Skeletal muscle satellite cell (primary cell): Measurements from ENCODE around the gene HOXC10. TPM values are rescaled to one million over a fixed set of nuclear protein-coding genes. Genes with fewer than 3 reads are reported as not detected.

Experiments used
- H3K27me3 ChIP-seq: 2 replicates; pipeline ENCODE4 v1.7.0; 2013; ENCODE audit warnings: low read length; ENCODE audit not compliant: control insufficient read depth, insufficient read depth
- H3K36me3 ChIP-seq: 2 replicates; pipeline ENCODE4 v1.7.0; 2013; ENCODE audit warnings: mild to moderate bottlenecking, control low read depth, low read length; ENCODE audit not compliant: insufficient read depth
- H3K4me1 ChIP-seq: 2 replicates; pipeline ENCODE4 v1.7.0; 2013; ENCODE audit warnings: low read length; ENCODE audit not compliant: control insufficient read depth, insufficient read depth
- H3K4me2 ChIP-seq: 2 replicates; pipeline ENCODE4 v1.7.0; 2013; ENCODE audit warnings: mild to moderate bottlenecking, low read length
- H3K4me3 ChIP-seq: 2 replicates; pipeline ENCODE4 v1.7.0; 2013; ENCODE audit warnings: low read length
- H3K9ac ChIP-seq: 2 replicates; pipeline ENCODE4 v1.7.0; 2013; ENCODE audit warnings: mild to moderate bottlenecking, low read depth, low read length, moderate library complexity
- H3K9me3 ChIP-seq: replicated peaks from 2 replicates; pipeline ENCODE4 v1.7.0; 2013; ENCODE audit warnings: mild to moderate bottlenecking, control low read depth, low read length
- total RNA-seq: library from RNA; depleted of rRNA; stranded (reverse); fragments of >200 nt; gene quantifications from 2 replicates; pipeline ENCODE4 v1.2.3, GENCODE V29; 2012; rRNA removed

The HOXC10 gene
- 1.8 and 3.7 TPM in 2 replicates for total RNA-seq

DNA sequence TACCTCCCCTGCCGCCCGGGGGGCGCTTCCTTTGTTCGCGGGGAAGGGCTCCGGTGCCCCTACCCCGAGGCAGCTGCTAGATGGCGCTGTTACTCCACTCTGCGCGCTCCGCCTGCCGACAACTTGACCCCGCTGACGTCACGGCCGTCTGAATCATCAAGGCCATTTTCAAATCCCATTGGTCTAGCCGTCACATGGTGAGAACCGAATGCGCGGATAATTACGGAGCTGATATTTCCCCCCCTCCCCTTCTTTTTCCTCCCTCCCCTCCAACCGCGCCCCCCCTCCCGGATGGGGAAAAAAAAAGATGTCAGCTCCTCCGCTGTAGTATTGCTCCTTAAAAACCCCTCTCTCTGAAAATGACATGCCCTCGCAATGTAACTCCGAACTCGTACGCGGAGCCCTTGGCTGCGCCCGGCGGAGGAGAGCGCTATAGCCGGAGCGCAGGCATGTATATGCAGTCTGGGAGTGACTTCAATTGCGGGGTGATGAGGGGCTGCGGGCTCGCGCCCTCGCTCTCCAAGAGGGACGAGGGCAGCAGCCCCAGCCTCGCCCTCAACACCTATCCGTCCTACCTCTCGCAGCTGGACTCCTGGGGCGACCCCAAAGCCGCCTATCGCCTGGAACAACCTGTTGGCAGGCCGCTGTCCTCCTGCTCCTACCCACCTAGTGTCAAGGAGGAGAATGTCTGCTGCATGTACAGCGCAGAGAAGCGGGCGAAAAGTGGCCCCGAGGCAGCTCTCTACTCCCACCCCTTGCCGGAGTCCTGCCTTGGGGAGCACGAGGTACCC lies at the start of gene HOXC10:
HOXC10 (plus strand) TSS at position 246 of the 791 bp plus-strand sequence; CDS start at position 360, 114 bp downstream.
- Histone ChIP-seq H3K27me3 (no peaks in the 10 kb centered on the region), H3K9me3 (no peaks in the 10 kb centered on the region), H3K4me1 (peaks cover 30% of the 10 kb centered on the region), H3K4me2 (peak within 1 kb of the TSS; percentile 100), H3K36me3 (no peaks in the 10 kb centered on the region), H3K9ac (peak within 1 kb of the TSS; percentile 99), H3K4me3 (peak within 1 kb of the TSS; percentile 93)

DNA sequence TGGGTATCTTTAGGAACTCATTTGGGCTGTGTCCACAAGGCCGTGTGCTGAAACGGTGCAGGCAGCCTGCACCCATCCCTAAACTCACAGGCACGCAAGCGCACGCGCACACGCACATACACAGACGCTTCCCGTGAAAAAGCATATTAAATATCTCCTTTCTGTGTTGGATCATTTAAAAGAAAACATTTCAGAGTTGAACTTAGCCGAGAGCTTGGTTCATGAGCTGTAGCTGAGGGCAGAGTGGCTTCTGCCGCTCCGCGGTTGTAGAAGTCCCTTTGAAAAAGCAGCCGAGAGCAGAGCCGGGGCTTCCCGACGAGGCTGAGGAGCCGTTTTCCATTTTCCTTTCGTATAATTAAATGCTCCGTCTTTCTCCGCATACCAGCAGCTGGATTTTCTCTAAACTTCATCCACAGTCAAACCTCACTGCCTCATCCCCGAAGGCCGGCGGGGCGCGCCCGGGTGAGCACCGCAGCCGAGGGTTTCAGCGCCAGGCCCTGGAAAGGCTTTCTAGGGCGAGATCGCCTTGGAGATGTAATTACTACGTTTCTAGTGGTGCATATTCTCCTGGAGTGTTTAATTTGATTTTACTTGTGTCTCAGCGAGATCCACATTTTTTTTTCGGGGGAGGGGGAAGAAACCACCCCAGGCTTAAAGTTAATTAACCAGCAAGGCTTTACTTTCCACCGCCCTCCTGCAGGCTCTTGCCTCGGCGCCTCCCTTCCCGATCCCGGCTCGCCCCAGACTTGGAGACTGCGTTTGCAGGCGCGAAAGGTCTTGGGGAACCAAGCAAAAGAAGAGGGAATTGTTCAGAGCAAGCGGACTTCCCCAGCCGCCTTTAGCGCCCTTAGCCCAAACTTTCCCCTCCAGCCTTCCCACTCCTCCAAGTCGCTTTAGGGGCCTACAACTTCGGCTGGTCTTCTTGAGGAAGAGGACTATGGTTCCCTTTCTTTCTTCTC lies 49.3 kb upstream of the HOXC10 start:
- H3K9me3 ChIP-seq = no peaks in the 10 kb centered on the region
- peaks cover 10% of the 10 kb centered on the region for H3K4me1 ChIP-seq
- H3K4me2 ChIP-seq = no peak overlapping the region
- no peak overlapping the region for H3K4me3 ChIP-seq
- no peak overlapping the region for H3K9ac ChIP-seq
- H3K36me3 ChIP-seq = no peaks in the 10 kb centered on the region
- H3K27me3 ChIP-seq = peaks cover 28% of the 10 kb centered on the region

DNA sequence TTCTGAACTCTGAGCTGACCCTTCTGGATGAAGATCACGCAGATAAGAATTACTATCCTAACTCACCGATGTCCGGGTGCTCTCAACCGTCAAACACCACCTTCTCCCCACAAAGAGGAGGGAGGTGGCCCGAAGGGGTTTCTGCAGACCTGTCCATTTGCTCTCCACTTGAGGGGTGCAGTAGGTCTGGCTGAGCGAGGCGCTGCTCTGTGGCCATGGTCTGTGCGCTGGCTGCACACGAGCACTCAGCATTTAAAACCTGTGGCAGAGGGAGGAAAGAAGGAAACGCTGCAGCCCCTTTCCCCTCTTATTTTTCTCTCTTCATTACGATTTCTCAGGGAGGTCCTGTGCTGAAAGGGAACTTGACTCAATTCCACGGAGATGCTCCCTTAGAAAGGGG lies 47.8 kb upstream of the HOXC10 start:
- Histone ChIP-seq H3K9ac (no peak overlapping the region), H3K4me3 (no peak overlapping the region), H3K4me2 (no peak overlapping the region), H3K27me3 (peaks cover 14% of the 10 kb centered on the region), H3K36me3 (no peaks in the 10 kb centered on the region), H3K9me3 (no peaks in the 10 kb centered on the region), H3K4me1 (peaks cover 20% of the 10 kb centered on the region)

DNA sequence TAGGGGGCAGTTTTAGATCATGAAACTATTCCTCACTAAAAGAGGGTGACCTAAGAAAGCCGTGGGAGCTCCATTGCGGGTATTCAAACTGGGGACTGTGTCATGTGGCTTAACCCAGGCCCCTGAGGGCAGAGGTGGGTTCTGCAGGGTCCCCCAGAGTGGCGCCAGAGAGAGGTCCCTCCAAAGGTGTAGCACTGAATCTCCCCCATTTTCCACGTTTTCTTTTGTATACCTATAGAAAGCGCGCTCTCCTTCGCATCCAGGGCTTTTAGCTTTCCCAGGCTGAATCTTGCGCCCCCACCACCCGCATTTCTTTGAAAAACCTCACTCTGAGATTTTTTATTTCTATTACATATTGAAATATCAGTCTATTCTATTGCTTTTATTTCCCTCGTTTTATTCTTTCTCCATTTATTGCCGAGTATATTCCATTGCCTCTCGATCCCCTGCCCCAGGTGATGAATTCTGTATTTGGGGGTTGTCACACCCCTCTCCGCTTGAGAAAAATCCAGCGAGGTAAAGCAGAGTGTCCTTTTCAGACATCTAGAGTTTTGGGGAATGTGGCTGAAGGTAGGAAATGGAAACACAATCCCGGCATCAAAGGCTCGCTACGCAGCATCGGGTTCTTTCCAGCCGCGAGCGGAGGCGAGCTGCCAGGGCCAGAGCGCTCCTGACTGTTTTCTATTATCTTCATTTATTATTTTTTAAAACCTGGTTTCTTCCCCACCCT lies 47.2 kb upstream of the HOXC10 start:
- Histone ChIP-seq H3K9ac (peak overlapping the region; percentile 66), H3K27me3 (peaks cover 9% of the 10 kb centered on the region), H3K9me3 (no peaks in the 10 kb centered on the region), H3K36me3 (no peaks in the 10 kb centered on the region), H3K4me2 (peak overlapping the region; percentile 82), H3K4me3 (peak overlapping the region; percentile 70), H3K4me1 (peaks cover 21% of the 10 kb centered on the region)

DNA sequence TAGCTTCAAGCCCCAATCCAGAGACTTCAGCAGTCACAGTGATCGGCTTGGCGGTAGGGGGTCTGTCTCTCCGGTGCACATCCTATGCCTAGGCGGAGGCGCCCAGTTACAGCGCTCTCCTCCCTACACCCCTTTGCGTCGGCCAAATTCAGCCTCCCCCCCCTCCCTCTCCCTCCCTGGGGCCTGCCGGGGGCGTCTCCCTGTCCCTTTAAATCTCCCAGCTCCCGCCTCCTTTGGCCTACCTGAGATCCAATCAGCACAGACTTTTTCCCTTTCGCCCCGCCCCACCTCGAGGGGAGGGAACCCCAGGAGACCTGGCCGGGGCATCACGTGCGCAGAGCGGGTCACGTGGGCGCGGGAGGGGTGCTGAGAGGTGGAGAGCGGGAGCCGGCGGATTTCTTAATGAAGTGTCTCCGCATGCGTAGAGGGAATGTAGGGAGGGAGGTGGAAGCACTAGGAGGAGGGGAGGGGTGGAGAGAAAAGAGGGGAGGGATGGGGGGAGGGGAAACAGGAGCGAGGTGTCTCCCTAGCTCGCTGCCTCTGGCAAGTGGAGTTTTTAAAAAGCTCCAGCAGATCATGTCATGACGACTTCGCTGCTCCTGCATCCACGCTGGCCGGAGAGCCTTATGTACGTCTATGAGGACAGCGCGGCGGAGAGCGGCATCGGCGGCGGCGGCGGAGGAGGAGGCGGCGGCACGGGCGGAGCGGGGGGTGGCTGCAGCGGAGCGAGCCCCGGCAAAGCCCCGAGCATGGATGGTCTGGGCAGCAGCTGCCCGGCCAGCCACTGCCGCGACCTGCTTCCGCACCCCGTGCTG lies 46.4 kb upstream of the HOXC10 start, which contains the start of gene HOXC13:
HOXC13 (plus strand) TSS at position 506 of the 815 bp plus-strand sequence; CDS start at position 582, 76 bp downstream.
- H3K9ac ChIP-seq = peak within 1 kb of the TSS; percentile 80
- peaks cover 21% of the 10 kb centered on the region for H3K4me1 ChIP-seq
- H3K9me3 ChIP-seq = no peaks in the 10 kb centered on the region
- peak within 1 kb of the TSS; percentile 90 for H3K4me3 ChIP-seq
- peak within 1 kb of the TSS; percentile 89 for H3K4me2 ChIP-seq
- H3K36me3 ChIP-seq = no peaks in the 10 kb centered on the region
- H3K27me3 ChIP-seq = peaks cover 9% of the 10 kb centered on the region

DNA sequence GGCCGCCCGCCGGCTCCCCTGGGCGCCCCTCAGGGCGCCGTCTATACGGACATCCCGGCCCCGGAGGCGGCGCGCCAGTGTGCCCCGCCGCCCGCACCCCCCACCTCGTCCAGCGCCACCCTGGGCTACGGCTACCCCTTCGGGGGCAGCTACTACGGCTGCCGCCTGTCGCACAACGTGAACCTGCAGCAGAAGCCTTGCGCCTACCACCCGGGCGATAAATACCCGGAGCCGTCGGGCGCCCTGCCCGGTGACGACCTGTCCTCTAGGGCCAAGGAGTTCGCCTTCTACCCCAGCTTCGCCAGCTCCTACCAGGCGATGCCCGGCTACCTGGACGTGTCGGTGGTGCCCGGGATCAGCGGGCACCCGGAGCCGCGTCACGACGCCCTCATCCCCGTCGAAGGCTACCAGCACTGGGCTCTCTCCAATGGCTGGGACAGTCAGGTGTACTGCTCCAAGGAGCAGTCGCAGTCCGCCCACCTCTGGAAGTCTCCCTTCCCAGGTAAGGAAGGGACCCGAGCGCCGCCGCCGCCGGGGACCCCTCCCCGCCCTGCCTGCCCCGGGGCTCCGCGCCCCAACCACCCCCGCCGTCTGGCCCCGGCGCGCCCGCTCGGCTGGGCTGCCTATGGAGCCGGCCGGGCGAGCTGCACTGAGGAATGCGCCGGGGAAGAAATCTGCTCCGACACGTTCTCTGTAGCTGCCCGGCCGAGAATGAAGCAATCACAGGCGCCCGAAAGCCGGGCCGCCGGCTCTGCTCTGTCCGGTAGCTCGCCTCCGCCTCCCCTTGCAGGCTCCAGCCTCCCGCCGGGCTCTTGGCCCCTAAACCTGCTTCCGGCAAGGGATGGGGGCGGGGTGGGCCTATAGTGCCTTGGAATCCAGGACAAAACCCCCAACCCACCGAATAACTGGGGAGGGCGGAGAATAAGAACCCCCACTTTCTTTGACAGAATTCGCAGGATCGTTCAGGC lies 45.5 kb upstream of the HOXC10 start:
- Histone ChIP-seq H3K27me3 (peaks cover 9% of the 10 kb centered on the region), H3K4me3 (peak overlapping the region; percentile 90)

DNA sequence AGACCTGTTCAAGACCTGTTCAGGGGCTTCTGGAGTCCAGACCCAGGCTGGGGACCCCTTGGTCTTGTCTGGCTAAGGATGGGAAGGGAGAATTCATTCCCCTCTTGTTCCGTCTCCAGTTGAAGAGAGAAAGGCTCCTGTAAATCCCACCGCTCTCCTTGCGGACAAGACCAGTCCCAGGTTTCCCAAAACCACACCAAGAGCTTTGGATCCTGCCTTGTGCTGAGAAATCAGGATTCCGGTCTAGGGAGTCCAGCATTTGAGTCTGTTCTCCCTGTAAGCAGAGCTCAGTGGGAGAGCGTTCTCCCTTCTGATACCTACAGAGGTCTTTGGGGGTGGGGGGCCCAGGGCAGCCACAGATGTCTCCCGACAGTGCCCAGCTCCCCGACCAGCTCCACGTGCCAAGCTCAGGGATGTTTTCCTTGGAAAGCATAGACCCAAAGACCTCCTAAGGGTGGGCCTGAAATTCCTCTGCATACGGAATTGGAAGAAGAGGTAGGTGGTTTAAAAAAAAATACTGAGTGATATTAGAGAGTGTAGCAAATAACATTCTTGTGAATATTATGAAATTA lies 44.4 kb upstream of the HOXC10 start:
- Histone ChIP-seq H3K9me3 (no peaks in the 10 kb centered on the region), H3K4me1 (peaks cover 21% of the 10 kb centered on the region), H3K36me3 (peaks cover 10% of the 10 kb centered on the region), H3K27me3 (peaks cover 9% of the 10 kb centered on the region), H3K4me2 (peak overlapping the region; percentile 89), H3K9ac (peak overlapping the region; percentile 80), H3K4me3 (peak overlapping the region; percentile 90)

More for the DNA sequence above, 45.5 kb upstream of the HOXC10 start:
- H3K9ac ChIP-seq = peak overlapping the region; percentile 80
- no peaks in the 10 kb centered on the region for H3K9me3 ChIP-seq
- H3K36me3 ChIP-seq = no peaks in the 10 kb centered on the region
- peaks cover 21% of the 10 kb centered on the region for H3K4me1 ChIP-seq
- peak overlapping the region; percentile 89 for H3K4me2 ChIP-seq

DNA sequence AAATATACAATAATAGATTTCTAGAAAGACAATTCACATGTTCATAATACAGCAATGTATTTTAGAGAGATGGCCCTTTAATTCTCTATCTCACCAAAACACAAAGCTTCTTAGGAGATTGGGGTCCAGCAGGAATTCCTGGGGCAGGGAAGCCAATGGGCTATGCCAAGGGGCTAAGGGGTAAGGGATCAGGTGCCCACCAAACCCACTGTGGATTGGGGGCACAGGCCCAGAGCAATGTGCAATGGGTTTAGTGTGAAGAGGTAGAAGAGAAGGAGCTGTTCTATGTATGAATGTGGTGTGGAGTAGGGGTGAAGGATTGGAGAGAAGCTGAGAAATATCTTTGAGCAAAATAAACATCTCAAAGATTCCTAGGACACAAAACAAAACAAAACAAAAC lies 43.8 kb upstream of the HOXC10 start:
- Histone ChIP-seq H3K4me2 (peak overlapping the region; percentile 89), H3K27me3 (peaks cover 9% of the 10 kb centered on the region), H3K4me3 (peak overlapping the region; percentile 51), H3K4me1 (peaks cover 21% of the 10 kb centered on the region), H3K36me3 (peaks cover 17% of the 10 kb centered on the region), H3K9me3 (no peaks in the 10 kb centered on the region), H3K9ac (no peak overlapping the region)

DNA sequence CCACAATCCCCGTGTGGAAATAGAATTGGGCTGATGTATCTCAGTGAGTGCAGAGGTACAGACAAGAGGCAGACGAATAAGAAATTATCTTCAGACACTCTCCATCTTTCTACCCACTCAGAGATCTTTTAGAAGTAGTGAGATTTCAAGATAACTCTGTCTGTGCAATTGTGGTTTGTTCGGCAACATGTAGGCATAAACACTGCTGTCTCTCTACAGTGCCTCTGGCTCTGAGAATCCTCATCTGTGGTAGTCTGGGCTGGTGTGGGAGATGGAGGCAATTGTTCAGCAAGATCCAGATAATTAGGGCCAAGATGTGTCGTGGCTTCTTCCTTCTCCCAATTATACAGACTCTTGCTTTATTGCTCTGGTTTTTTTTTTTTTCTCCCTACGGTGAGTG lies 43.2 kb upstream of the HOXC10 start:
- peak overlapping the region; percentile 51 for H3K4me3 ChIP-seq
- H3K4me1 ChIP-seq = peaks cover 21% of the 10 kb centered on the region
- peak overlapping the region; percentile 89 for H3K4me2 ChIP-seq
- peaks cover 8% of the 10 kb centered on the region for H3K27me3 ChIP-seq
- H3K9ac ChIP-seq = no peak overlapping the region
- peaks cover 20% of the 10 kb centered on the region for H3K36me3 ChIP-seq
- no peaks in the 10 kb centered on the region for H3K9me3 ChIP-seq
